CD4-positive, alpha-beta T cell (primary cell): ENCODE data around the gene AGBL2. TPM values are rescaled to one million over a fixed set of nuclear protein-coding genes. Genes with fewer than 3 reads are reported as not detected.
"Not testable (repeated sequence)": the region's sequence is repeated elsewhere in the genome, so short reads cannot be mapped to it uniquely, and the experiment has no call there.

Source experiments
- ATAC-seq: fragments of 200-7000 bp; cut with Tn5 transposase; one replicate; pipeline ENCODE4 v1.10.0; 2022; ENCODE audit warnings: mild to moderate bottlenecking; ENCODE audit not compliant: poor library complexity
- CTCF ChIA-PET: fragments of 350-600 bp; sonication (Branson Sonifier 250); formaldehyde crosslinking; loops from one replicate; lab custom pipeline; 2021; ENCODE audit warnings: antibody characterized with exemption, inconsistent platforms; lab: Charles Lee
- POLR2A ChIA-PET: fragments of 350-600 bp; sonication (Branson Sonifier 250); formaldehyde crosslinking; loops from one replicate; lab custom pipeline; 2021; ENCODE audit warnings: antibody characterized with exemption, inconsistent platforms; lab: Charles Lee
- DNase-seq, 14 experiments: peaks; one replicate each; pipeline ENCODE4 v3.0.0-alpha.2; 2013 to 2020; ENCODE audit warnings: mixed read lengths in 2 of 14
- H3K27ac ChIP-seq, 2 donors: one replicate each; pipeline versions ENCODE4 v1.5.1 to v1.7.0; 2013; ENCODE audit warnings: low read length in 2 of 2, low read depth in 1 of 2, mild to moderate bottlenecking in 1 of 2
- H3K27me3 ChIP-seq, 2 experiments: 1 replicate in 1 of 2; 2 replicates in 1 of 2; pipeline versions ENCODE4 v1.6.1 to v1.7.0; 2013; ENCODE audit warnings: low read length in 2 of 2, control low read depth in 1 of 2, mild to moderate bottlenecking in 1 of 2, moderate library complexity in 1 of 2; ENCODE audit not compliant: insufficient read depth in 2 of 2, control insufficient read depth in 1 of 2
- H3K36me3 ChIP-seq: one replicate; pipeline ENCODE4 v1.6.1; 2013; ENCODE audit warnings: low read length, control low read depth; ENCODE audit not compliant: insufficient read depth
- H3K4me1 ChIP-seq: one replicate; pipeline ENCODE4 v1.6.1; 2013; ENCODE audit warnings: low read length, control low read depth; ENCODE audit not compliant: insufficient read depth
- H3K4me3 ChIP-seq: one replicate; pipeline ENCODE4 v1.5.1; 2013; ENCODE audit warnings: mild to moderate bottlenecking, low read length, moderate library complexity
- H3K9me3 ChIP-seq, 2 experiments: 1 replicate in 1 of 2; 2 replicates in 1 of 2; pipeline versions ENCODE4 v1.6.1 to v1.7.0; 2013; ENCODE audit warnings: low read length in 2 of 2, mild to moderate bottlenecking in 2 of 2, control low read depth in 1 of 2, moderate library complexity in 1 of 2; ENCODE audit not compliant: control insufficient read depth in 1 of 2, insufficient read depth in 1 of 2
- H3K27ac Mint-ChIP-seq: one replicate; pipeline ENCODE4 v1.8.0; 2020; ENCODE audit warnings: mixed read lengths
- H3K27me3 Mint-ChIP-seq: one replicate; pipeline ENCODE4 v1.8.0; 2021; ENCODE audit warnings: mixed read lengths
- H3K36me3 Mint-ChIP-seq: one replicate; pipeline ENCODE4 v1.8.0; 2021; ENCODE audit warnings: low read depth, mixed read lengths
- H3K4me1 Mint-ChIP-seq: one replicate; pipeline ENCODE4 v1.8.0; 2021; ENCODE audit warnings: low read depth, mixed read lengths
- H3K4me3 Mint-ChIP-seq: one replicate; pipeline ENCODE4 v1.8.0; 2020; ENCODE audit warnings: mild to moderate bottlenecking, mixed read lengths
- H3K9me3 Mint-ChIP-seq: one replicate; pipeline ENCODE4 v1.8.0; 2020; ENCODE audit warnings: mixed read lengths
- intact Hi-C, 2 experiments: fragments of 100-400 bp; cut with DNase I in 1 of 2; cut with micrococcal nuclease in 1 of 2; formaldehyde crosslinking; loops; one replicate each; pipeline versions ENCODE4 v1.15.1 to v1.9.0; 2023 to 2025; cut with DNase I, micrococcal nuclease
- total RNA-seq, 174 experiments: library from RNA in 2 of 174; stranded (reverse) in 2 of 174; gene quantifications; one replicate each; pipeline ENCODE4 v1.2.3 and lab custom pipeline; 2021 to 2026
- TF ChIP-seq, protein P1 (sequence below): fragments of 200-600 bp; IDR thresholded peaks from one replicate; pipeline ENCODE4 v1.8.0; 2022; ENCODE audit warnings: antibody characterized with exemption, mild to moderate bottlenecking

Gene AGBL2
- total RNA-seq, 2 experiments from 2014 or later, result 3.6 to 4.4 TPM

DNA sequence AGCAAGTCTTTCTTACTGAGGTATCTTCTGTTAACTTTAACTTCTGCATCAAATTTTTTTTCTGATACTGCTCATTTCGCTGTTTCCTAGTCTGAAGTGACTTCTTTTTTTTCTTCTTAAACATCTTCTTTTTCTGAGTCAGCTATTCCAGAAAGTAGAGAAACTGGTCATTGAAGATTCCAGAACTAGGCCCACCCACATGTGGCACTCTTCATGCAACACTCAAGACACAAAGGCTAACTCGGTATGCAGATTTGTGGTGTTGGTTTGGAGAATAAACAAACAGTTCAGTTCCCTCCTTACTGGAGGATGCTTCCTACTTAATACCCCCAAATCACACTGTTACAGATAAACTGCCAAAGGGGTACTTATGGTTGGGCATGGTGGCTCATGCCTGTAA is 47.6 kb downstream of the AGBL2 start:
- DNase-seq (no peak), ATAC-seq (no peak)
- Mint-ChIP-seq H3K4me3 (no peak overlapping the region), H3K36me3 (no peaks in the 10 kb centered on the region), H3K27ac (no peak overlapping the region), H3K4me1 (no peaks in the 10 kb centered on the region), H3K9me3 (no peaks in the 10 kb centered on the region), H3K27me3 (no peaks in the 10 kb centered on the region)
- intact Hi-C loops, result no loop called here
- ChIA-PET POLR2A (interaction anchor here (0.7 kb wide), 1 partner anchor 15 kb away, joined by 3 read pairs; no protein-coding TSS in a partner anchor), CTCF (no interaction called here)
- H3K27ac ChIP-seq, result no peak overlapping the region
- H3K4me1 ChIP-seq, result no peaks in the 10 kb centered on the region
- no peaks in the 10 kb centered on the region for H3K27me3 ChIP-seq
- H3K9me3 ChIP-seq, result no peaks in the 10 kb centered on the region
- no peaks in the 10 kb centered on the region for H3K36me3 ChIP-seq
- TF ChIP-seq, protein P1, sequence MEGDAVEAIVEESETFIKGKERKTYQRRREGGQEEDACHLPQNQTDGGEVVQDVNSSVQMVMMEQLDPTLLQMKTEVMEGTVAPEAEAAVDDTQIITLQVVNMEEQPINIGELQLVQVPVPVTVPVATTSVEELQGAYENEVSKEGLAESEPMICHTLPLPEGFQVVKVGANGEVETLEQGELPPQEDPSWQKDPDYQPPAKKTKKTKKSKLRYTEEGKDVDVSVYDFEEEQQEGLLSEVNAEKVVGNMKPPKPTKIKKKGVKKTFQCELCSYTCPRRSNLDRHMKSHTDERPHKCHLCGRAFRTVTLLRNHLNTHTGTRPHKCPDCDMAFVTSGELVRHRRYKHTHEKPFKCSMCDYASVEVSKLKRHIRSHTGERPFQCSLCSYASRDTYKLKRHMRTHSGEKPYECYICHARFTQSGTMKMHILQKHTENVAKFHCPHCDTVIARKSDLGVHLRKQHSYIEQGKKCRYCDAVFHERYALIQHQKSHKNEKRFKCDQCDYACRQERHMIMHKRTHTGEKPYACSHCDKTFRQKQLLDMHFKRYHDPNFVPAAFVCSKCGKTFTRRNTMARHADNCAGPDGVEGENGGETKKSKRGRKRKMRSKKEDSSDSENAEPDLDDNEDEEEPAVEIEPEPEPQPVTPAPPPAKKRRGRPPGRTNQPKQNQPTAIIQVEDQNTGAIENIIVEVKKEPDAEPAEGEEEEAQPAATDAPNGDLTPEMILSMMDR, result no peak
- H3K4me3 ChIP-seq, result no peak overlapping the region

DNA sequence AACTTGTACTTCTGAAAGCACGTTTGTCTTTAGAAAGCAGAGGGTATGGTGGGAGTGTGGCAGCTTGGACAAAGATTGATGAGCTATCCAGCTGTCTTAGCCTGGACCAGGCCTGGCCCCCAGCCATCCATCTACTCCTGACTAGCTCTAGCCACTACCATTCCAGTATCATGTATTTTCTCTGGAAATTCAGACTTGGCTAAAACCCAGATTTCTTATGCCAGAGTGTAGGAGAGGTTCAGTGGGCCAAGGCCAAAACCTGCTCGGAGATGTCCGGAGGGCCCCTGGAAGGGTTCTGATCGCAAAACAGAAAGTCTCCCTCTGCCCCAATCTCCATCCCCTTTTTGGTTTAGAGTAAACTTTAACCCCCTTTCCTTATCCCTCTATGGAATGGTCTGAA is 48.0 kb downstream of the AGBL2 start:
- POLR2A ChIA-PET, result interaction anchor here (0.7 kb wide), 1 partner anchor 14 kb away, joined by 3 read pairs; no protein-coding TSS in a partner anchor
- TF ChIP-seq, protein P1, result no peak
- Mint-ChIP-seq H3K27ac (no peak overlapping the region), H3K4me1 (no peaks in the 10 kb centered on the region), H3K9me3 (no peaks in the 10 kb centered on the region), H3K36me3 (no peaks in the 10 kb centered on the region), H3K27me3 (no peaks in the 10 kb centered on the region), H3K4me3 (no peak overlapping the region)
- H3K4me3 ChIP-seq, result no peak overlapping the region
- no peaks in the 10 kb centered on the region for H3K27me3 ChIP-seq
- no peaks in the 10 kb centered on the region for H3K36me3 ChIP-seq
- H3K9me3 ChIP-seq, result no peaks in the 10 kb centered on the region
- ATAC-seq (no peak), DNase-seq (no peak)
- no peak overlapping the region for H3K27ac ChIP-seq
- no peaks in the 10 kb centered on the region for H3K4me1 ChIP-seq
- intact Hi-C loops, result no loop called here
- CTCF ChIA-PET, result no interaction called here

DNA sequence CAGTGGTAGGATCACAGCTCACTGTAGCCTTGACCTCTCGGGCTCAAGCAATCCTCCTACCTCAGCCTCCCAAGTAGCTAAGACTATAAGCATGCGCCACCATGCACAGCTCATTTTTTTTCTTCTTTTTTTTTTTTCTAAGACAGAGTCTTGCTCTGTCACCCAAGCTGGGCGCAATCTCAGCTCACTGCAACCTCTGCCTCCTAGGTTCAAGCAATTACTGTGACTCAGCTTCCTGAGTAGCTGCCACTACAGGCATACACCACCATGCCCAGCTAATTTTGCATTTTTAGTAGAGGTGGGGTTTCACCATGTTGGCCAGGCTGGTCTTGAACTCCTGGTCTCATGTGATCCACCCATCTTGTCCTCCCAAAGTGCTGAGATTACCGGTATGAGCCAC is 50.2 kb downstream of the AGBL2 start:
- H3K4me1 ChIP-seq, H3K4me3 ChIP-seq, H3K4me1 Mint-ChIP-seq, H3K9me3 ChIP-seq, H3K27ac ChIP-seq, H3K36me3 Mint-ChIP-seq, H3K9me3 Mint-ChIP-seq, CTCF ChIA-PET, H3K27ac Mint-ChIP-seq, POLR2A ChIA-PET, H3K4me3 Mint-ChIP-seq, ATAC-seq, H3K27me3 Mint-ChIP-seq, intact Hi-C loops, H3K36me3 ChIP-seq, H3K27me3 ChIP-seq, DNase-seq: not testable (repeated sequence)

DNA sequence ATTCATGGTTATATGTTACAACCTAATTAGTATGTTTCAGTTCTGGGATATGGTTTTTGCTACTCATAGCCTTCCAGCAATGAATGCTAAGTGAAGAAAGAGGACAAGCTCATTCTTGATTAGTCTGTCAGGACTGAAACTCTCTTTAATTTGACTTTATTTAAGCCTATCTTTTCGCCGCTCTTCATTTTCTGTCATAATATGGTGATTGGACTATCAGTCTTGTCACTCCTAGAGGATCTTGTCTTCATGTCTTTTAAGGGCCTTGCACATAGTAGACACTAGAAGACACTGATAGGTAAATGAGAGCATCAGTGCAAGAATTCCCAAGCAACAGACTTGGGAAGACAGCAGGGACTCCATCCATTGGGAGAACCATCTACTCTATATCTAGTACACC is 53.9 kb downstream of the AGBL2 start:
- H3K4me3 ChIP-seq, result no peak overlapping the region
- POLR2A ChIA-PET, result no interaction called here
- Mint-ChIP-seq H3K9me3 (no peaks in the 10 kb centered on the region), H3K4me3 (no peak overlapping the region), H3K4me1 (no peaks in the 10 kb centered on the region), H3K27ac (no peak overlapping the region), H3K36me3 (no peaks in the 10 kb centered on the region), H3K27me3 (no peaks in the 10 kb centered on the region)
- intact Hi-C loops, result no loop called here
- no peaks in the 10 kb centered on the region for H3K9me3 ChIP-seq
- H3K4me1 ChIP-seq, result no peaks in the 10 kb centered on the region
- H3K36me3 ChIP-seq, result no peaks in the 10 kb centered on the region
- TF ChIP-seq, protein P1, result no peak
- H3K27me3 ChIP-seq, result no peaks in the 10 kb centered on the region
- ATAC-seq (no peak), DNase-seq (no peak)
- no peak overlapping the region for H3K27ac ChIP-seq
- CTCF ChIA-PET, result no interaction called here
